ENCODE data around the gene JHY. TPM values are rescaled to one million over a fixed set of nuclear protein-coding genes. Genes with fewer than 3 reads are reported as not detected.

Gene JHY
- total and polyA plus RNA-seq, 3 donors from 2014 or later = 22.3 to 46.3 (median 32.7) TPM

DNA sequence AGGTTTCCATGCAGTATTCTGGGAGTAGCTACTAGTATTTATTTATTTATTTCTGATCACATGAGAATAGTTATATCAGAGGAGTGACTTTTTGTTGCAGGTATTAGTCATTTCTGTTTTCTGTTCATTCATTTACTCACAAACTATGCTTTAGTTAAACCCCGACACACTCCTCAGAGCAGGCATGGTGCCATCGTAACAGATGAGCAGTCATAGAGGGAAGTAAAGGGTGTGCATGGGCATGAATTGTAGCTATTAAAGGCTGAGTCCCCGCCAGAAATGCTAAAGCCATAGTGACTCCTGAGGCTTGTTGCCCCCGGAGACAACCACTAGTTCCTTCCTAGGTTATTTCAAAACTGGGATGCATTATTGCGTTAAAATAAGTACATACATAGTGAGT, 10.6 kb downstream of the JHY start:
- TF ChIP-seq CTCF (IDR thresholded peaks at IDR 0.05) (no peak), POLR2A (IDR thresholded peaks at IDR 0.05) (no peak)
- intact Hi-C loops (cut with DNase I; ENCODE audit: low total_unique reads) = no loop called here
- DNase-seq = no peak
- Histone ChIP-seq H3K4me3 (no peak overlapping the region), H3K27ac (no peak overlapping the region), H3K27me3 (no peaks in the 10 kb centered on the region), H3K9me3 (no peaks in the 10 kb centered on the region), H3K36me3 (ENCODE audit: low read depth, missing control alignments) (no peaks in the 10 kb centered on the region), H3K4me1 (no peaks in the 10 kb centered on the region)
- WGBS, 2 donors = 93 to 94% methylated on average over 5 of the region's 5 CpGs

DNA sequence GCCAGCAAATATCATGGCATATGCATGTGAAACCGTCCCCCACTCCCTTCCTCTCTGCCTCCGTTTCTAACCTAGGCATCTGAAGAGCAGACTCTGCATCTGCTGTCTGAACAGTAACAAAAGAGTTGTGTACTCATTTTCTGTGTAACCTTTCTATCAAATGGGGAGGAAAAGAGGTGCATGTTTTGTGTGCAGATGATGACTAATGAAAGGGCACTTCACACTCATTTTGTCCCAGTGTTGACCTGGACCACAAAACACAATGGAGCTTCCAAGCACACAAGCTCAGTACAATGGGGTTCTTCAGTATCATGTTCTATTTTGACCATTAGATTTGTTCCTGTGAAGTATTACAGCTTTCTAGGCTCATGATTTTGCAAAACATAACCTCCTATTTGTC, 13.0 kb downstream of the JHY start:
- Histone ChIP-seq H3K36me3 (ENCODE audit: low read depth, missing control alignments) (no peaks in the 10 kb centered on the region), H3K4me1 (no peaks in the 10 kb centered on the region), H3K9me3 (no peaks in the 10 kb centered on the region), H3K27ac (no peak overlapping the region), H3K27me3 (no peaks in the 10 kb centered on the region), H3K4me3 (no peak overlapping the region)
- 86% methylated on average over 2 of the region's 2 CpGs for WGBS, 2 donors
- TF ChIP-seq CTCF (IDR thresholded peaks at IDR 0.05) (no peak), POLR2A (IDR thresholded peaks at IDR 0.05) (no peak)
- intact Hi-C loops (cut with DNase I; ENCODE audit: low total_unique reads) = no loop called here
- no peak for DNase-seq

DNA sequence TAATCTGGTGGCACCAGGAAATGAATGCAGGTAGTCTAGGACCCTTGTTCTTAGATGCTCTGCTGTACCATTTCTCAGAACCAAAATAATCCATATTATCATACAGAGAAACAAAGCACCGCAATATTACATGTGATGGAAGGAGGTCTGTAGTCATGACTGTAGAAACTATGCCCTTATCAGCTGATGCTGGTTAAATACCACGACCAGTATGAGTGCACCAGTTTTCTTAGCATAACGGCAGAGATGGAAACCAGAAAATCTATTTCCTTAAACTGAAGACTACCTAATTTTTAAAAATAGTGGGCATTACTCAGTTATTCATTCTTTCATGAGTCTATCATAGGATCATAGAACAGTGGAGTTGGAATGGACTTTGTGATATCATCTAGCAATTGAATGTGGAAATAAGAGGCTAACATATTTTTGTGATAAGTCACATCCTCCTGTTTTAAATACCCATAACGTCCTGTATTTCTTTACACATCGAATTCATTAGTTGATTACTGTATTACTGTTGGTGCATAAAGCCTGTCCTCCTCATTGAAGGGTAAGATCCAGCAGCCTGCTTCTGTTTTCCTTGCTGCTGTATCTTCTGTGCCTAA, 15.1 kb downstream of the JHY start:
- no peak for TF ChIP-seq POLR2A (IDR thresholded peaks at IDR 0.05)
- TF ChIP-seq CTCF (IDR thresholded peaks at IDR 0.05) = no peak
- H3K4me1 ChIP-seq = no peaks in the 10 kb centered on the region
- no peak overlapping the region for H3K4me3 ChIP-seq
- 82 to 84% methylated on average over 5 of the region's 5 CpGs for WGBS, 2 donors
- H3K36me3 ChIP-seq (ENCODE audit: low read depth, missing control alignments) = no peaks in the 10 kb centered on the region
- no peaks in the 10 kb centered on the region for H3K27me3 ChIP-seq
- intact Hi-C loops (cut with DNase I; ENCODE audit: low total_unique reads) = no loop called here
- H3K9me3 ChIP-seq = no peaks in the 10 kb centered on the region
- no peak overlapping the region for H3K27ac ChIP-seq
- no peak for DNase-seq

GRCh38 chr11:122898799-122899198, 16.2 kb downstream of the JHY start:
- TF ChIP-seq CTCF (IDR thresholded peaks at IDR 0.05) (no peak), POLR2A (IDR thresholded peaks at IDR 0.05) (no peak)
- no peak overlapping the region for H3K4me3 ChIP-seq
- intact Hi-C loops (cut with DNase I; ENCODE audit: low total_unique reads) = no loop called here
- H3K27ac ChIP-seq = no peak overlapping the region
- no peak for DNase-seq
- no peaks in the 10 kb centered on the region for H3K36me3 ChIP-seq (ENCODE audit: low read depth, missing control alignments)
- no peaks in the 10 kb centered on the region for H3K27me3 ChIP-seq
- H3K4me1 ChIP-seq = no peaks in the 10 kb centered on the region
- H3K9me3 ChIP-seq = no peaks in the 10 kb centered on the region
- 46 to 49% methylated on average over 6 of the region's 6 CpGs for WGBS, 2 donors

DNA sequence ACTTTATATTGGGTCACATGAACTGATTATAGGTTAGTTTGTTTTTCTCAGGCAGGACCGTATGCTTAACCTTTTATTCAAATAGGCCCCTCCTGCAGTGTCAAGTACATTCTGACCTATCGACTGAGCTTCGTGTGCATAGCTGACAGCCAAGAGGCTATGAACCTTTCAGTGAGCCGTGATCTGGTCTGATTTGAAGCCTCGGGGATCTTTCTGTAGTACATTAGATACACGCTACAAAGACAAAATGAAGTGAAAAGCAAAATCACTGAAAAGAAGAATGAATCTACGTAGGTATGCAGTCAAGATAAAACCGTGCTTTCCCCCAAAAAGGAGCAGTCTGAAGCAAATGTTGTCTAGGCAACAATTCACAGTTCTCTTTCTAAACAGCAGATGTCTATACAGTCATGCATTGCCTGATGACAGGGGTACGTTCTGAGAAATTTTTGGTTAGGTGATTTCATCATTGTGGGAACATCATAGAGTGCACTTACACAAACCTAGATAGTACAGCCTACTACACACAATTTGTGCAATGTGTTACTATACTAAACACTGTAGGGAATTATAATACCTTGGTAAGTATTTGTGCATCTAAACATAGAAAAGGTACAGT, 18.1 kb downstream of the JHY start:
- no peaks in the 10 kb centered on the region for H3K4me1 ChIP-seq
- intact Hi-C loops (cut with DNase I; ENCODE audit: low total_unique reads) = no loop called here
- no peak overlapping the region for H3K27ac ChIP-seq
- no peak for TF ChIP-seq CTCF (IDR thresholded peaks at IDR 0.05)
- TF ChIP-seq POLR2A (IDR thresholded peaks at IDR 0.05) = no peak
- no peak for DNase-seq
- no peaks in the 10 kb centered on the region for H3K27me3 ChIP-seq
- 81 to 90% methylated on average over 9 of the region's 9 CpGs for WGBS, 2 donors
- no peaks in the 10 kb centered on the region for H3K36me3 ChIP-seq (ENCODE audit: low read depth, missing control alignments)
- H3K4me3 ChIP-seq = no peak overlapping the region
- H3K9me3 ChIP-seq = no peaks in the 10 kb centered on the region

Measured in testis (tissue), 3 donors.